Stimulated activated naive B cell treated with anti-CD40 and anti-IgM and Interleukin-4, amounts not matched to agents 10 μg/mL and 1 μg/mL and 100 μg/mL, for 72 hours (primary cell): ENCODE results near the gene CSRP1.
A peak's percentile ranks its signal among the peaks of the same experiment; 100 is the strongest.
"Not testable (repeated sequence)": the region's sequence is repeated elsewhere in the genome, so short reads cannot be mapped to it uniquely, and the experiment has no call there.

Source experiments
- ATAC-seq, 2 donors: fragments of 150-1000 bp; cut with Tn5 transposase; replicated peaks; 2 replicates each; pipeline ENCODE4 v1.10.0; 2021; ENCODE audit warnings: moderate library complexity in 1 of 2
- DNase-seq: peaks from one replicate; pipeline ENCODE4 v3.0.0; 2021
- H3K27ac Mint-ChIP-seq: one replicate; pipeline ENCODE4 v1.8.0; 2022; ENCODE audit warnings: mild to moderate bottlenecking, mixed read lengths
- H3K27me3 Mint-ChIP-seq, 2 donors: one replicate each; pipeline ENCODE4 v1.8.0; 2022; ENCODE audit warnings: mixed read lengths in 2 of 2
- H3K36me3 Mint-ChIP-seq, 2 donors: one replicate each; pipeline ENCODE4 v1.8.0; 2022; ENCODE audit warnings: mixed read lengths in 2 of 2, mild to moderate bottlenecking in 1 of 2
- H3K4me1 Mint-ChIP-seq, 2 donors: one replicate each; pipeline ENCODE4 v1.8.0; 2022; ENCODE audit warnings: mixed read lengths in 2 of 2, mild to moderate bottlenecking in 1 of 2
- H3K4me3 Mint-ChIP-seq, 2 donors: one replicate each; pipeline ENCODE4 v1.8.0; 2022; ENCODE audit warnings: mild to moderate bottlenecking in 2 of 2, mixed read lengths in 2 of 2, moderate library complexity in 1 of 2
- H3K9me3 Mint-ChIP-seq, 2 donors: one replicate each; pipeline ENCODE4 v1.8.0; 2022; ENCODE audit warnings: mixed read lengths in 2 of 2, mild to moderate bottlenecking in 1 of 2

Gene CSRP1

GRCh38 chr1:201476670-201477344, 30.1 kb downstream of the CSRP1 start:
- Mint-ChIP-seq H3K9me3 (no peaks in the 10 kb centered on the region), H3K36me3 (no peaks in the 10 kb centered on the region), H3K27me3 (peaks cover 19 to 40% of the 10 kb centered on the region in 2 donors), H3K4me1 (peaks cover 10 to 19% of the 10 kb centered on the region in 2 donors), H3K27ac (no peak overlapping the region), H3K4me3 (no peak overlapping the region)
- DNase-seq: no peak
- ATAC-seq: no peak

- no peaks in the 10 kb centered on the region for H3K36me3 Mint-ChIP-seq
- DNase-seq (no peak), ATAC-seq (no peak)
- H3K9me3 Mint-ChIP-seq: no peaks in the 10 kb centered on the region
- no peak overlapping the region for H3K27ac Mint-ChIP-seq
- H3K4me3 Mint-ChIP-seq: no peak overlapping the region
- peaks cover 24 to 42% of the 10 kb centered on the region in 2 donors for H3K27me3 Mint-ChIP-seq
- H3K4me1 Mint-ChIP-seq: peaks cover 6 to 12% of the 10 kb centered on the region in 2 donors
Observed at GRCh38 chr1:201475915-201476669, 30.8 kb downstream of the CSRP1 start.

- no peak overlapping the region for H3K27ac Mint-ChIP-seq
- no peak for ATAC-seq
- peaks cover 1 to 2% of the 10 kb centered on the region in 2 donors for H3K4me1 Mint-ChIP-seq
- no peaks in the 10 kb centered on the region for H3K36me3 Mint-ChIP-seq
- H3K4me3 Mint-ChIP-seq: no peak overlapping the region
- DNase-seq: no peak
- H3K9me3 Mint-ChIP-seq: no peaks in the 10 kb centered on the region
- peaks cover 31 to 45% of the 10 kb centered on the region in 2 donors for H3K27me3 Mint-ChIP-seq
Observed at GRCh38 chr1:201475130-201475529, 31.8 kb downstream of the CSRP1 start.

GRCh38 chr1:201473296-201473695, 33.6 kb downstream of the CSRP1 start:
- no peak overlapping the region for H3K4me3 Mint-ChIP-seq
- H3K27ac Mint-ChIP-seq: no peak overlapping the region
- no peaks in the 10 kb centered on the region for H3K9me3 Mint-ChIP-seq
- no peak for ATAC-seq
- H3K27me3 Mint-ChIP-seq: peaks cover 42 to 63% of the 10 kb centered on the region in 2 donors
- no peak for DNase-seq
- peaks cover 1 to 9% of the 10 kb centered on the region in 2 donors for H3K4me1 Mint-ChIP-seq
- H3K36me3 Mint-ChIP-seq: no peaks in the 10 kb centered on the region

- not testable (repeated sequence) for H3K27ac Mint-ChIP-seq, H3K9me3 Mint-ChIP-seq, H3K4me3 Mint-ChIP-seq, ATAC-seq, DNase-seq, H3K36me3 Mint-ChIP-seq
- Mint-ChIP-seq H3K27me3 (peaks cover 52 to 73% of the 10 kb centered on the region in 2 donors), H3K4me1 (peaks cover 1 to 13% of the 10 kb centered on the region in 2 donors)
Observed at GRCh38 chr1:201472321-201472720, 34.6 kb downstream of the CSRP1 start.

GRCh38 chr1:201471772-201472171, 35.2 kb downstream of the CSRP1 start:
- Mint-ChIP-seq H3K27me3 (peaks cover 53 to 76% of the 10 kb centered on the region in 2 donors), H3K4me1 (peaks cover 1 to 13% of the 10 kb centered on the region in 2 donors), H3K27ac (no peak overlapping the region), H3K4me3 (no peak overlapping the region), H3K36me3 (no peaks in the 10 kb centered on the region), H3K9me3 (no peaks in the 10 kb centered on the region)
- DNase-seq (no peak), ATAC-seq (no peak)

GRCh38 chr1:201470581-201470980, 36.3 kb downstream of the CSRP1 start:
- DNase-seq: no peak
- H3K9me3 Mint-ChIP-seq: no peaks in the 10 kb centered on the region

GRCh38 chr1:201469645-201470074, 37.3 kb downstream of the CSRP1 start:
- DNase-seq (no peak), ATAC-seq (no peak)
- no peak overlapping the region for H3K27ac Mint-ChIP-seq
- H3K9me3 Mint-ChIP-seq: no peaks in the 10 kb centered on the region
- peak overlapping the region; percentile 47 to 54 for H3K4me3 Mint-ChIP-seq
- peaks cover 1 to 13% of the 10 kb centered on the region in 2 donors for H3K4me1 Mint-ChIP-seq
- peaks cover 56 to 84% of the 10 kb centered on the region in 2 donors for H3K27me3 Mint-ChIP-seq
- no peaks in the 10 kb centered on the region for H3K36me3 Mint-ChIP-seq

More at GRCh38 chr1:201470581-201470980, 36.3 kb downstream of the CSRP1 start:
- H3K27me3 Mint-ChIP-seq: peaks cover 56 to 78% of the 10 kb centered on the region in 2 donors
- H3K27ac Mint-ChIP-seq: no peak overlapping the region
- peaks cover 1 to 13% of the 10 kb centered on the region in 2 donors for H3K4me1 Mint-ChIP-seq
- no peak for ATAC-seq
- H3K36me3 Mint-ChIP-seq: no peaks in the 10 kb centered on the region
- H3K4me3 Mint-ChIP-seq: no peak overlapping the region

GRCh38 chr1:201468844-201469644, 37.9 kb downstream of the CSRP1 start, which contains the start of gene PHLDA3:
PHLDA3 (minus strand) TSS chr1:201469188; CDS start chr1:201468786, 402 bp downstream.
- Mint-ChIP-seq H3K4me3 (peak within 1 kb of the TSS; percentile 78 to 81), H3K4me1 (peaks cover 1 to 13% of the 10 kb centered on the region in 2 donors), H3K36me3 (no peaks in the 10 kb centered on the region), H3K9me3 (no peaks in the 10 kb centered on the region), H3K27ac (no peak within 1 kb of the TSS), H3K27me3 (peaks cover 56 to 82% of the 10 kb centered on the region in 2 donors)
- no peak for DNase-seq
- ATAC-seq: peak; percentile 74

GRCh38 chr1:201468501-201468843, 38.5 kb downstream of the CSRP1 start:
- DNase-seq: no peak
- Mint-ChIP-seq H3K27me3 (peaks cover 57 to 78% of the 10 kb centered on the region in 2 donors), H3K4me3 (peak overlapping the region; percentile 68 to 81)

GRCh38 chr1:201466492-201466891, 40.4 kb downstream of the CSRP1 start:
- Mint-ChIP-seq H3K4me1 (peaks cover 1 to 13% of the 10 kb centered on the region in 2 donors), H3K4me3 (no peak overlapping the region), H3K9me3 (no peaks in the 10 kb centered on the region), H3K27me3 (peaks cover 49 to 67% of the 10 kb centered on the region in 2 donors), H3K36me3 (no peaks in the 10 kb centered on the region), H3K27ac (no peak overlapping the region)
- DNase-seq (no peak), ATAC-seq (no peak)

More at GRCh38 chr1:201468501-201468843, 38.5 kb downstream of the CSRP1 start:
- peaks cover 1 to 13% of the 10 kb centered on the region in 2 donors for H3K4me1 Mint-ChIP-seq
- peak; percentile 63 to 72 for ATAC-seq
- H3K9me3 Mint-ChIP-seq: no peaks in the 10 kb centered on the region
- no peaks in the 10 kb centered on the region for H3K36me3 Mint-ChIP-seq
- H3K27ac Mint-ChIP-seq: no peak overlapping the region

GRCh38 chr1:201465698-201466290, 41.1 kb downstream of the CSRP1 start:
- no peak for ATAC-seq
- H3K9me3 Mint-ChIP-seq: no peaks in the 10 kb centered on the region
- H3K27ac Mint-ChIP-seq: no peak overlapping the region
- DNase-seq: no peak
- no peaks in the 10 kb centered on the region for H3K36me3 Mint-ChIP-seq
- H3K4me1 Mint-ChIP-seq: peaks cover 1 to 13% of the 10 kb centered on the region in 2 donors
- H3K27me3 Mint-ChIP-seq: peaks cover 42 to 60% of the 10 kb centered on the region in 2 donors
- no peak overlapping the region for H3K4me3 Mint-ChIP-seq

GRCh38 chr1:201463071-201463552, 43.8 kb downstream of the CSRP1 start:
- Mint-ChIP-seq H3K4me3 (no peak overlapping the region), H3K27ac (no peak overlapping the region), H3K4me1 (peaks cover 0 to 2% of the 10 kb centered on the region in 2 donors), H3K36me3 (no peaks in the 10 kb centered on the region), H3K27me3 (peaks cover 28 to 33% of the 10 kb centered on the region in 2 donors), H3K9me3 (no peaks in the 10 kb centered on the region)
- no peak for DNase-seq
- no peak for ATAC-seq
